Thoracic aorta (tissue), 2 donors: Measurements from ENCODE around the gene CLEC7A. TPM values are rescaled to one million over a fixed set of nuclear protein-coding genes. Genes with fewer than 3 reads are reported as not detected.

Source experiments
- ATAC-seq: fragments of 150-250 bp; one replicate; pipeline ENCODE4 v1.8.0; 2017; ENCODE audit warnings: low read depth; ENCODE audit not compliant: insufficient number of reproducible peaks, low FRiP score
- DNase-seq: peaks from one replicate; pipeline ENCODE4 v3.0.0-alpha.2; 2020; ENCODE audit warnings: low spot score
- H3K27ac ChIP-seq, 2 donors: fragments of 200-600 bp; sonication (generic); 1 replicate in 1 of 2; 2 replicates in 1 of 2; pipeline ENCODE4 v1.5.1; 2016; ENCODE audit warnings: mild to moderate bottlenecking in 2 of 2, moderate library complexity in 2 of 2
- H3K27me3 ChIP-seq: fragments of 200-600 bp; sonication (generic); replicated peaks from 2 replicates; pipeline ENCODE4 v1.6.0; 2016; ENCODE audit warnings: mild to moderate bottlenecking; ENCODE audit not compliant: insufficient read depth
- H3K36me3 ChIP-seq: fragments of 200-600 bp; sonication (generic); one replicate; pipeline ENCODE4 v1.5.1; 2016
- H3K4me1 ChIP-seq, 2 donors: fragments of 200-600 bp; sonication (generic); 1 replicate in 1 of 2; 2 replicates in 1 of 2; pipeline versions ENCODE4 v1.5.1 to v1.6.0; 2016; ENCODE audit warnings: low read depth in 2 of 2, mild to moderate bottlenecking in 1 of 2; ENCODE audit not compliant: control insufficient read depth in 1 of 2
- H3K4me3 ChIP-seq: fragments of 200-600 bp; sonication (generic); 2 replicates; pipeline ENCODE4 v1.5.1; 2016; ENCODE audit warnings: mild to moderate bottlenecking
- H3K9me3 ChIP-seq: fragments of 200-600 bp; sonication (generic); 2 replicates; pipeline ENCODE4 v1.5.1; 2016
- CTCF ChIP-seq: fragments of 200-600 bp; sonication (generic); IDR thresholded peaks from one replicate; pipeline ENCODE4 v1.5.1; 2019; ENCODE audit warnings: antibody characterized with exemption
- total RNA-seq, 2 donors: library from RNA; depleted of rRNA; stranded (reverse); fragments of >200 nt; gene quantifications; one replicate each; pipeline versions ENCODE4 v1.1.0 to v1.2.3, GENCODE V29; 2016

The CLEC7A gene
- total RNA-seq, 2 donors from 2014 or later = 22.6 to 24.3 TPM

GRCh38 chr12:10110256-10110844 lies 19.6 kb downstream of the CLEC7A start:
- TF ChIP-seq CTCF = no peak
- H3K9me3 ChIP-seq = no peaks in the 10 kb centered on the region
- no peak for DNase-seq
- no peak overlapping the region for H3K4me3 ChIP-seq
- H3K4me1 ChIP-seq = no peaks in the 10 kb centered on the region
- no peaks in the 10 kb centered on the region for H3K27me3 ChIP-seq
- no peaks in the 10 kb centered on the region for H3K36me3 ChIP-seq
- no peak overlapping the region for H3K27ac ChIP-seq
- no peak for ATAC-seq

- Histone ChIP-seq H3K27ac (no peak overlapping the region), H3K4me3 (no peak overlapping the region), H3K36me3 (no peaks in the 10 kb centered on the region), H3K9me3 (no peaks in the 10 kb centered on the region), H3K4me1 (peaks cover 5 to 11% of the 10 kb centered on the region in 2 donors), H3K27me3 (no peaks in the 10 kb centered on the region)
- TF ChIP-seq CTCF = no peak
- no peak for ATAC-seq
- DNase-seq = no peak
Measured at GRCh38 chr12:10102322-10102721, 27.7 kb downstream of the CLEC7A start.

GRCh38 chr12:10101648-10102220 lies 28.3 kb downstream of the CLEC7A start:
- Histone ChIP-seq H3K9me3 (no peaks in the 10 kb centered on the region), H3K27me3 (no peaks in the 10 kb centered on the region), H3K4me1 (peaks cover 5 to 11% of the 10 kb centered on the region in 2 donors), H3K36me3 (no peaks in the 10 kb centered on the region), H3K4me3 (no peak overlapping the region), H3K27ac (no peak overlapping the region)
- ATAC-seq (no peak), DNase-seq (no peak)
- no peak for TF ChIP-seq CTCF

GRCh38 chr12:10101042-10101579 lies 28.9 kb downstream of the CLEC7A start:
- H3K9me3 ChIP-seq = no peaks in the 10 kb centered on the region
- TF ChIP-seq CTCF = no peak
- no peak overlapping the region for H3K27ac ChIP-seq
- H3K27me3 ChIP-seq = no peaks in the 10 kb centered on the region
- ATAC-seq (no peak), DNase-seq (no peak)
- no peak overlapping the region for H3K4me3 ChIP-seq
- peaks cover 5 to 11% of the 10 kb centered on the region in 2 donors for H3K4me1 ChIP-seq
- H3K36me3 ChIP-seq = no peaks in the 10 kb centered on the region

- Histone ChIP-seq H3K36me3 (no peaks in the 10 kb centered on the region), H3K27ac (no peak within 1 kb of the TSS), H3K4me3 (no peak within 1 kb of the TSS), H3K9me3 (no peaks in the 10 kb centered on the region), H3K27me3 (no peaks in the 10 kb centered on the region), H3K4me1 (peaks cover 5 to 11% of the 10 kb centered on the region in 2 donors)
- no peak for TF ChIP-seq CTCF
- DNase-seq (no peak), ATAC-seq (no peak)
Measured at GRCh38 chr12:10098791-10099190, 31.2 kb downstream of the CLEC7A start, which contains the start of gene CLEC1A. Gene CLEC1A, minus strand, starts transcription at chr12:10098985. Its CDS starts 63 bp downstream, at chr12:10098922.
